ENCODE data around the gene THRA. TPM values are rescaled to one million over a fixed set of nuclear protein-coding genes. Genes with fewer than 3 reads are reported as not detected.

The THRA gene
- total RNA-seq, 1 experiment from 2014 or later = 11.7 TPM

GRCh38 chr17:40106760-40107521 lies 44.2 kb downstream of the THRA start:
- no peaks in the 10 kb centered on the region for H3K36me3 ChIP-seq (ENCODE audit: control insufficient read depth, insufficient read depth, low read length)
- BruUV-seq (replicated peaks) = no TSS peak
- intact Hi-C loops (cut with micrococcal nuclease; ENCODE audit: unreplicated experiment) = no loop called here
- no peak for DNase-seq (ENCODE audit: low read depth, low spot score)
- H3K4me1 ChIP-seq (ENCODE audit: control insufficient read depth, insufficient read depth, low read length) = peaks cover 31% of the 10 kb centered on the region
- H3K27me3 ChIP-seq (ENCODE audit: control insufficient read depth, insufficient read depth, low read length) = no peaks in the 10 kb centered on the region
- ATAC-seq = no peak
- H3K27ac ChIP-seq (ENCODE audit: low read length) = no peak overlapping the region
- TF ChIP-seq TCF7L2 (IDR thresholded peaks at IDR 0.05; ENCODE audit: low read depth, low read length) (no peak), REST (IDR thresholded peaks at IDR 0.05; ENCODE audit: insufficient read depth in 1 of 2, low read depth in 2 of 2, low read length in 1 of 2) (no peak), SIN3A (IDR thresholded peaks at IDR 0.05; ENCODE audit: borderline replicate concordance, insufficient read depth, low read depth, low read length) (no peak), POLR2AphosphoS5 (IDR thresholded peaks at IDR 0.05; ENCODE audit: low read depth, low read length) (no peak)
- TF ChIP-seq, protein P1, sequence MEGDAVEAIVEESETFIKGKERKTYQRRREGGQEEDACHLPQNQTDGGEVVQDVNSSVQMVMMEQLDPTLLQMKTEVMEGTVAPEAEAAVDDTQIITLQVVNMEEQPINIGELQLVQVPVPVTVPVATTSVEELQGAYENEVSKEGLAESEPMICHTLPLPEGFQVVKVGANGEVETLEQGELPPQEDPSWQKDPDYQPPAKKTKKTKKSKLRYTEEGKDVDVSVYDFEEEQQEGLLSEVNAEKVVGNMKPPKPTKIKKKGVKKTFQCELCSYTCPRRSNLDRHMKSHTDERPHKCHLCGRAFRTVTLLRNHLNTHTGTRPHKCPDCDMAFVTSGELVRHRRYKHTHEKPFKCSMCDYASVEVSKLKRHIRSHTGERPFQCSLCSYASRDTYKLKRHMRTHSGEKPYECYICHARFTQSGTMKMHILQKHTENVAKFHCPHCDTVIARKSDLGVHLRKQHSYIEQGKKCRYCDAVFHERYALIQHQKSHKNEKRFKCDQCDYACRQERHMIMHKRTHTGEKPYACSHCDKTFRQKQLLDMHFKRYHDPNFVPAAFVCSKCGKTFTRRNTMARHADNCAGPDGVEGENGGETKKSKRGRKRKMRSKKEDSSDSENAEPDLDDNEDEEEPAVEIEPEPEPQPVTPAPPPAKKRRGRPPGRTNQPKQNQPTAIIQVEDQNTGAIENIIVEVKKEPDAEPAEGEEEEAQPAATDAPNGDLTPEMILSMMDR (IDR thresholded peaks at IDR 0.05) = no peak
- POLR2A ChIA-PET = interaction anchor here (0.6 kb wide), 1 partner anchor 104 kb away, joined by 5 read pairs; no protein-coding TSS in a partner anchor
- no peak overlapping the region for H3K4me3 ChIP-seq (ENCODE audit: low read depth in 2 of 2, low read length in 2 of 2)
- in situ Hi-C loops (cut with HindIII; ENCODE audit: low pct_unique_long_range_greater_than_20kb, low sequenced_read_pairs) = no loop called here
- H3K9me3 ChIP-seq (ENCODE audit: control insufficient read depth, insufficient read depth, low read depth, low read length) = no peaks in the 10 kb centered on the region
- CTCF ChIA-PET = interaction anchor here (0.6 kb wide), 1 partner anchor 61 kb away, joined by 8 read pairs; no protein-coding TSS in a partner anchor

- DNase-seq (ENCODE audit: low read depth, low spot score) (no peak), ATAC-seq (no peak)
- ChIA-PET POLR2A (no interaction called here), CTCF (interaction anchor here (0.6 kb wide), 1 partner anchor 62 kb away, joined by 8 read pairs; no protein-coding TSS in a partner anchor)
- Histone ChIP-seq H3K27ac (ENCODE audit: low read length) (peak overlapping the region; percentile 31; the same call in 1 of the 2 replicates), H3K4me1 (ENCODE audit: control insufficient read depth, insufficient read depth, low read length) (peaks cover 38% of the 10 kb centered on the region), H3K9me3 (ENCODE audit: control insufficient read depth, insufficient read depth, low read depth, low read length) (no peaks in the 10 kb centered on the region), H3K36me3 (ENCODE audit: control insufficient read depth, insufficient read depth, low read length) (no peaks in the 10 kb centered on the region), H3K4me3 (ENCODE audit: low read depth in 2 of 2, low read length in 2 of 2) (no peak overlapping the region), H3K27me3 (ENCODE audit: control insufficient read depth, insufficient read depth, low read length) (no peaks in the 10 kb centered on the region)
- TF ChIP-seq POLR2AphosphoS5 (IDR thresholded peaks at IDR 0.05; ENCODE audit: low read depth, low read length) (no peak), TCF7L2 (IDR thresholded peaks at IDR 0.05; ENCODE audit: low read depth, low read length) (no peak), REST (IDR thresholded peaks at IDR 0.05; ENCODE audit: insufficient read depth in 1 of 2, low read depth in 2 of 2, low read length in 1 of 2) (no peak), SIN3A (IDR thresholded peaks at IDR 0.05; ENCODE audit: borderline replicate concordance, insufficient read depth, low read depth, low read length) (no peak)
- TF ChIP-seq, protein P1 (IDR thresholded peaks at IDR 0.05) = no peak
- in situ Hi-C loops (cut with HindIII; ENCODE audit: low pct_unique_long_range_greater_than_20kb, low sequenced_read_pairs) (no loop called here), intact Hi-C loops (cut with micrococcal nuclease; ENCODE audit: unreplicated experiment) (no loop called here)
- no TSS peak for BruUV-seq (replicated peaks)
Measured at GRCh38 chr17:40107522-40108174, 44.9 kb downstream of the THRA start.

Measured in Panc1 (cell line).